Heart left ventricle (tissue), 13 donors: Measurements from ENCODE around the gene CXCL11.

Source experiments
- POLR2A ChIP-seq, 2 donors: fragments of 450-650 bp; IDR thresholded peaks; one replicate each; pipeline ENCODE4 v1.6.1; 2017; ENCODE audit warnings: antibody characterized with exemption in 2 of 2, mild to moderate bottlenecking in 2 of 2, moderate library complexity in 2 of 2
- TF ChIP-seq, protein P1 (sequence below), 12 donors: fragments of 200-600 bp; sonication (generic) in 4 of 12; IDR thresholded peaks; one replicate each; pipeline versions ENCODE4 v1.5.0 to v1.8.0; 2018 to 2022; ENCODE audit warnings: antibody characterized with exemption in 12 of 12, mild to moderate bottlenecking in 5 of 12
- donor health status: ischemic (EF 13 %, LVEDD 7.1; RV severe dilation, severe dysfunction).
- donor health status: DM: no; HTN: yes; CAD: no.
- donor health status: DM: no; HTN: no; CAD: no.
- donor health status: ischemic (EF 25% LVEDD 6.9; RV normal size, moderate dysfunction).
- donor health status: ischemic (EF 25% LVEDD 5.7; RV mildly dilated, moderate dysfunction).
- donor health status: ischemic (EF 35%, LVEDD 5.7; RV mildly dilated, moderate dysfunction).
- donor health status: nonischemic (EF 11% LVEDD 7.7; RV severe dilation, severe dysfunction).
- donor health status: DM: yes; HTN: yes; CAD: no.
- donor health status: PGD.
- donor health status: ischemic (EF 29% LVEDD 5.4; RV normal size, mild dysfunction).
- donor health status: nonischemic (EF 23%, LVEDD 6.1; RV moderate dilation, normal function).

GRCh38 chr4:76024065-76024464 is 11.8 kb downstream of the CXCL11 start:
- TF ChIP-seq, protein P1, sequence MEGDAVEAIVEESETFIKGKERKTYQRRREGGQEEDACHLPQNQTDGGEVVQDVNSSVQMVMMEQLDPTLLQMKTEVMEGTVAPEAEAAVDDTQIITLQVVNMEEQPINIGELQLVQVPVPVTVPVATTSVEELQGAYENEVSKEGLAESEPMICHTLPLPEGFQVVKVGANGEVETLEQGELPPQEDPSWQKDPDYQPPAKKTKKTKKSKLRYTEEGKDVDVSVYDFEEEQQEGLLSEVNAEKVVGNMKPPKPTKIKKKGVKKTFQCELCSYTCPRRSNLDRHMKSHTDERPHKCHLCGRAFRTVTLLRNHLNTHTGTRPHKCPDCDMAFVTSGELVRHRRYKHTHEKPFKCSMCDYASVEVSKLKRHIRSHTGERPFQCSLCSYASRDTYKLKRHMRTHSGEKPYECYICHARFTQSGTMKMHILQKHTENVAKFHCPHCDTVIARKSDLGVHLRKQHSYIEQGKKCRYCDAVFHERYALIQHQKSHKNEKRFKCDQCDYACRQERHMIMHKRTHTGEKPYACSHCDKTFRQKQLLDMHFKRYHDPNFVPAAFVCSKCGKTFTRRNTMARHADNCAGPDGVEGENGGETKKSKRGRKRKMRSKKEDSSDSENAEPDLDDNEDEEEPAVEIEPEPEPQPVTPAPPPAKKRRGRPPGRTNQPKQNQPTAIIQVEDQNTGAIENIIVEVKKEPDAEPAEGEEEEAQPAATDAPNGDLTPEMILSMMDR (IDR thresholded peaks at IDR 0.05) = no peak
- no peak for TF ChIP-seq POLR2A (IDR thresholded peaks at IDR 0.05)
